GM18520 (cell line): ENCODE results near the gene CXCL8.
"Not testable (repeated sequence)": the region's sequence is repeated elsewhere in the genome, so short reads cannot be mapped to it uniquely, and the experiment has no call there.

Experiments
- ATAC-seq: cut with Tn5 transposase; IDR thresholded peaks from one replicate; pipeline ENCODE4 v1.9.1; 2021; ENCODE audit not compliant: unreplicated experiment

Gene CXCL8

DNA sequence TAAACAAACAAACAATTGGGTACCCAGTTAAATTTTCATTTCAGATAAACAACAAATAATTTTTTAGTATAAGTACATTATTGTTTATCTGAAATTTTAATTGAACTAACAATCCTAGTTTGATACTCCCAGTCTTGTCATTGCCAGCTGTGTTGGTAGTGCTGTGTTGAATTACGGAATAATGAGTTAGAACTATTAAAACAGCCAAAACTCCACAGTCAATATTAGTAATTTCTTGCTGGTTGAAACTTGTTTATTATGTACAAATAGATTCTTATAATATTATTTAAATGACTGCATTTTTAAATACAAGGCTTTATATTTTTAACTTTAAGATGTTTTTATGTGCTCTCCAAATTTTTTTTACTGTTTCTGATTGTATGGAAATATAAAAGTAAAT is 2.9 kb downstream of the CXCL8 start:
- no peak for ATAC-seq

DNA sequence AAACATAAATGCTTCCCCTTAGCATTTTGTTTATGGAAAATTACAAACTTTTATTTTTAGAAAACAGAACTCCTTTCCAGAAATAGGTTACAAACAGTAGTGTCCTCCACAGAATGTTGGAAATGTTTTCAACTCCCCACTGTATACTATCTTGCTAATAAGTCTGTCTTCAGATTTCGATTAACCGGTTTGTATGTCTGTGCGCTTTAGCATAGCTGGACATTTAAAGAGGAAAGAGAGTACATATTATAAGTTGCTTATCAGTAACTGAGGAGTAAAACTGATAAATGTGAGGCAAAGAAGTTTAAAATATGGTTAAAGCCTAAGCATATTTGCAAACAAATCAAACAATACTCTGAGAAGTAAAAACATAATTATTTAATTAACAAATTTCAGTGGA is 3.4 kb downstream of the CXCL8 start:
- no peak for ATAC-seq

DNA sequence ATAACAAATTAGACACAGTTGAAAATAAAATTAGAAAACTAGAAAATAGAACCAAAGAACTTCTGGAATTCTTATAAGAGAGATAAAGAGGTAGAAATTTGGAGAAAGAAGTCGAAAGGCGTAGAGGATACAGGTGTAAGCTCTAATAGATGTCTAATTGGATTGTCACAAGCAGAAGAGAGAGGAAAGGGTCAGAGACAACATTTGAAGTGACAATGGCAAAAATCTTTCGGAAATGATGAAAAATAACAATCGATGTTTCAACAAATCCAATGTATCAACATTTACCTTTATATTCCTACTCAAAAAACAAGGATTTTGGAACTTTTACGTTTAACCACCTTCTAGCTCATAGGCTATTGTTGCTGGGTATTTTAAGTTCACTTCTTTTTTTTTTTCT is 3.8 kb downstream of the CXCL8 start:
- no peak for ATAC-seq

DNA sequence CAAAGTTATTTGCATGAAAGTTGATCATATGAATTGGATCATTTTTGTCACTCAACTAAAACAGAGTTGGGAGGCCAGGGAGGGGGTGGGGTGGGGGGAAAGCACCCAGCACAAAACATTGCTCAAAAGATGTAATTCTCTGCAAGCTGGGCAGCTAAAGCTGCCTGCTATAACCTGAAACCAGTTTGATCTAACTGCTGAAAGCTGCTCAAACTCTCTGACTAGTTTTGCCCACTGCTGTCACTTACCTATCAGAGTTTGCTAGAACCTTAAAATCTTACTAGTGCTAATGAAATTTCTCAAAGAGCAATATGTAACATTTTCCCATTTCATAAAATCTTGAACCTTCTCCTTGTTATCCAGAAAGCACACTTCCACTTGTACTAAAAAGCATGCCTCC is 10.4 kb downstream of the CXCL8 start:
- no peak for ATAC-seq

DNA sequence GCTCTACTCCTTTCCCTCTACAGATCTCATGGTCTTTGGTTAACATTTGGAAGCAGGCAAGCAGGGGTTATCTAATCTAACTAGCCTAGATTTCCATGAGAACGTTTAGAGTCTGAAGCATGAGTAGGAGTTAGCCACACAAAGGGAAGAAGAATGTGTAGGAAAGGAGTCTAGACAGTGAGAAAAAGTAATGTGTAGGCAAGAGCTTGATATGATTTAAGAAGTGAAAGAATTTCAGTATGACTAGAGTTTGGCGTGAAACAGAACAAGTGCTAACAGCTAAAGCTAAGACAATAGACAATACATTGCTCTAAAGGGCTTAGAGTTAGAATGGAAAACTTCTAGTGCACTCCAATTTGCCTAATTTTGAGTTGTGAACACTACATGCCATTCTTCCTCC is 10.8 kb downstream of the CXCL8 start:
- peak; percentile 77 for ATAC-seq

DNA sequence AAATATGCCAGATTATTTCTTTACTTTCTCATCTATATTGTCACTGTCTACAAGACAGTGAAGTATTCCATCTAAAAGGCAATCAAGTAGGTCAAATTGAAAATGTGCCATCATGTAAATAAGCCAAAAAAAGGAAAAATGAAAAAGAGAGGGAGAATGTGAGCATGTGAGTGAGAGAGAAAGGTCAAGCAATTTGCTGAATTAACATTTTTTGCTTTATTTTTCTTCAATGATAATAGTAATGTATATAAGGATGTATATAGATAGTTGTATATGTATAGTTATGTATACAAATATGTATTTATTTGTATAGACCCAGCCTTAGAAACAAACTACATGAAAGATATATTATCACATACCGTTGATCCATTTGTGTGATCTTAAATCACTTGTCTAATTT is 11.5 kb downstream of the CXCL8 start:
- ATAC-seq, result no peak

DNA sequence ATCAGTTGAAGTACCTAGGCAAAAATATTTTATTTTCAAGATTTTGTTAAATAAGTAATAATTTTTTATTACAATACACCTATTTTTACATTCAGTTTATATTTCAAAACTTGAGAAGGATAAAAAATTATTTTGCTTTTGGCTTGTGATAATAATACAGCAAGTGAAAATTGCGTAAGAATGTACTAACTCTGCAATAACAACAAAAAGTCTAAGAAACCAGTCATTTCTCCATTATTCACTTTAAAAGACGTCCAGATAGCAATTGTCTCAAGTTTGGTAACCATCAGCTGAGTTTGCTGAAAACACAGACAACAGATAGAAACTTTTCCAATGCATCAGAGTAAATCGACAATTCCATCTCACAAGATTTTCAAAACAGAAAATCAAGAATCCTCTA is 12.1 kb downstream of the CXCL8 start:
- ATAC-seq, result no peak

DNA sequence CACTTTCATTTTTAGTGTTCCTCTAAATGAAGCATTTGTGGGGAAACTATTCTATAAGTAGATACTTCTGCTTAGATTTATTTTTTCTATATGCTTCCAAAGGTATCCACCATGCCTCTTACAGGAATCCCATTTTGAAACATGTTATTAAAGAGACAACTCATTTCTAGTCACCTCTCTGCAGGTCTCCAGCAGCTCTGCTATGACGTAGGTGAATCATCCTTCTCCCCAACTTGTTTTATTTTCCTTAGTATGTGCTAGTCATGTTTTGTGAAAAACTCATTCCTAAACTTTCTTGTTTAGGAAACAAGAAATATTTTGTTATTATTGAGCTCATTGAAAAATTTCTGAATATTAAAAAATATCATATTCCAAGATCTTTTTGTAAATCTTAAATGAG is 12.8 kb downstream of the CXCL8 start:
- ATAC-seq, result no peak

DNA sequence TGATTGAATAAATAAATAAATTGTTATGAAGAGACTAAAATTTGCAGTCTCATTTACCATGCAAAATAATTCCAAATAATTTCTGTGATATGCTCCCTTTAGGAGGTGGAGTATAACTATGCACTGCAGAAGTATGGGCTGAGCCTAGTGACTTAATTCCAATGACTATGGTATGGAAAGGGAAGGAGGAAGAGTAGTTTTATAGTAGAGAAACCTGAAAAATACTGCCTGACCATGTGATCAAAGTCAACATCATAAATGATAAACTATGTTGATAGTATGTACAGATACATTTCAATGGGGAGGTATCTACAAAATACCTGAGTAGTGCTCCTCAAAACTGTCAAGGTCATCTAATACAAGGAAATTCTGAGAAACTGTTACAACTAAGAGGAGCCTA is 14.6 kb downstream of the CXCL8 start:
- no peak for ATAC-seq

DNA sequence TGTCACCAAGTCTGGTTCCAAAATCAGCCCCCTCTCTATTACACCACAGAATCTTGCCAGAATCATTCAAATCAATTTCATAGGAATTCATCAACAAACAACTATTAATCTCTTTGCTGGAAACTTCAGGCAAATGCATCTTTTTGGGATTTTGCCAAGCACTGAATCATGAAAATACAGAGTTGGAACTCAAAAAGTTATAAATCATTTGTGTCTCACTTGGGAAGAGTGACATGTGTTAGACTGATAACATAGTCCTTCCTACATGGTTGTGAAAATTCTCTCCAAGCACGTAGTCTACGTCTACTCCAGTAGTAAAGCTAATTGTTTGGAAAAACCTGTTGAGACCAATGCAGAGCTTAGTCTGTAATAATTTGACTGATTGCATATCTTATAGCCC is 19.0 kb downstream of the CXCL8 start:
- no peak for ATAC-seq

DNA sequence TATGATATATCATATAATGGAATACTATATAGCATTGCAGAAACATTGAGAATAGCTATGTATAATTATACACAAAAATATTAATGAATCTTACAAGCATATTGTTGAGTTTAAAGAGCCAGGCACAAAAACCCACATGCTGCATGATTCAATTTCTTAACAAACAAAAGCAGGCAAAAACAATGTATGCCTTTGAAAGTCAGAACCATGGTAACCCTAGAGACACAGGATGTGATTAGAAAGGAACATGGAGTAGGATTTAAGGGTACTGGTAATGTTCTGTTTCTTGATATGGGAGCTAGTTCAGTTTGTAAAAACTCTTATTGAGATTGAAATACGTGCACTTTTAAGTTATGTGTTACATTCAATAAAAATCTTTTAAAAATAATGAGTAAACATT is 21.5 kb downstream of the CXCL8 start:
- no peak for ATAC-seq

DNA sequence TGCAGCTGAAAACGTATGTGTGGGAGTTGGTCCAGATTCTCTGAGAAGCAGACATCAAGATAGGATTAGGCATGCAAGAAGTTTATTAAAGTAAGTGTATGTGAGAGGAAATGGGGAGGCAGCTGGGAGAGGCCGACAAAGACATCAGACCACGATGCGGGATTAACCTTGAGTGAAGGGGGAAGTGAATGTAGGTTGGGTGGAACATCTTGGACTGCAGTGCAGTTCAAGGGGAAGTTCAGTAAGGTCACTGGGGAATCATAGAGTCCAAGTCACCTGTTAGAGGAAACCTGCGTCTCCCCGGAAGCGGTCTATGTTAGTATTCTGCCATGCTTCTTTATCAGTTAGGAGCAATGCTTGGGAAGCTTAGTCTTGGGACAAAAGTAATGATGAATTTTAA is 22.0 kb downstream of the CXCL8 start:
- ATAC-seq, result no peak

DNA sequence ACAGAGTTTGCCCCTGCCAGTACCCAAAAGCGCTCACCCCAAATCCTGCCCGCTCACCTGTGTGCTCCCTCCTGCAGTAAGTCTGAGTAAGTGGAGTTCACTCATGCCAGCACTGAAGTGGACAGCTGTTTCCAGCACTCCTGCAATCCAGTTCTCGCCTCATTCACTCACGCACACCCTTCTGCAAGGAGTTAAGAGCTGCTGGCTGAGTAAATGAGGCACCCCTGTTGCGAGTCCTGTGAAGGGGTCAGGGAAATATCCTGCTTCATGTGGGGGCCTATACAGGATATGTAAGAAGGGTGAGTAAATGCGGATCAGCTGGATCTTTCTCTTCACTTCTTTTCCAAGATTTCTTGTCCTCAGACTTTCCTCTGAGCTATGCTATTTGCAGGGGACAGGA is 23.5 kb downstream of the CXCL8 start:
- no peak for ATAC-seq

DNA sequence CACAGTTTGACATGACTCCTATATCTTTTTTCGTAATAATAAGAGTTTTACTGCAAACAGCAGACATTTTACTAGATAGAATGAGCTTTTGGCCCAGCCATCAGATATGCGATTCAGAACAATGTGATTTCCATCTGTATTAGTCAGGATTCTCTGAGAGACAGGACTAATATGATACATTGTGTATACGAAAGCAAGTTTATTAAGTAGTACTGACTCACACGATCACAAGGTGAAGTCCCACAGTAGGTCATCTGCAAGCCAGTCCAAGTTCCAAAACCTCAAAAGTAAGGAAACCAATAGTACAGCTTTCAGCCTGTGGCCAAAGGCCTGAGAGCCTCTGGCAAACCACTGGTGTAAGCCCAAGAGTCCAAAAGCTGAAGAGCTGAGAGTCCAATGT is 24.1 kb downstream of the CXCL8 start:
- ATAC-seq, result no peak

DNA sequence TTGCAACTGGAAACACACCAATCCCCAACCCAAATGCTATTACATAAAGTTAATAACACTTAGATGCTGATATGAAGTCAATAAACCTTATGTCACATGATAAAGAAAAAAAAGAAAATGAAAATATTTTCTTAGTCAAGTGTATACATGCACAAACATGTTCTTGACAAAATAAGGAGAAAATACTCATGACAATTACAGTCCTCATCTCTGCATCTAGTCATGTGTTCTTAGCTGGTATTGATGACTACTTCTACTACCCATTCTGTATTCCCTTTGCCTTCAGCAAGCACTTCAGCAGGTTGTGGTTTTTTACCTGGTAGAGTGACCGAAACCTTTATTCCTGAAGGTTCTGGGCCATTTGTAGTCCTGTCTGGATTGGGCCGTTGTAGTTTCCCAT is 24.9 kb downstream of the CXCL8 start:
- no peak for ATAC-seq

DNA sequence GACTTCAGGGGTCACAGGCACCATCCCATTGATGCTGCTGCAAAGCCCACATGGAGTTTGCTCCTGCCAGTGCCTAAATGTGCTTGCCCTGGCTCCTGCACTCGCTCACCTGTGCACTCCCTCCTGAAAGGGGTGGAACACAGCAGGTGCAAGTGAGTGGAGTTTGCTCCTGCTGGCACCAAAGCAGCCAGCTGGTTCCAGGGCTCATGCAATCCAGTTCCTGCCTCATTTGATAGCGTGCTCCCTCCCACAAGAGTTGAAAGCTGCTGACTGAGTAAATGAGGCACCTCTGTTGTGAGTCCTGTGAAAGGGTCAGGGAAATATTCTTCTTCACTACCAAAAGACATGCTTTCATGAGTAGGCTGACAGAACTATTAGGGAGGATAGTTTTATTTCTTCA is 30.5 kb downstream of the CXCL8 start:
- ATAC-seq, result no peak

DNA sequence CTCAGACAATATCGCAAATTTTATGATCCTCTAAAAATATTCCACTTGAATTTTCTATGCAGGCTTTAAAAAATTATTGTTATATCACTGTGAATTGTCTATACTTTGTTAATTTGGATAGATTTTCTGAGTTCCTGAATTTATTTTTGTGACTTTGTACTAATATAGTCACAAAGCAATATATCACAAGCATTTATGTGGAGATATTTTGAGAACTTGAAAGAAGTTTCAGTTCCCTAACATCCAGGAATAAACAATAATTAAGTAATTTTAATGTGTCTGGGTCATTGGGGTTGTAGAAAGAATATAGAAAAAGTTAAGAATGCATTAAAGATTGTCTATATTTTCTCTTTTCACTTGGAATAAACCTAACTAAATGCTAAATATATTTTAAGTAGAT is 32.0 kb downstream of the CXCL8 start:
- ATAC-seq, result no peak

DNA sequence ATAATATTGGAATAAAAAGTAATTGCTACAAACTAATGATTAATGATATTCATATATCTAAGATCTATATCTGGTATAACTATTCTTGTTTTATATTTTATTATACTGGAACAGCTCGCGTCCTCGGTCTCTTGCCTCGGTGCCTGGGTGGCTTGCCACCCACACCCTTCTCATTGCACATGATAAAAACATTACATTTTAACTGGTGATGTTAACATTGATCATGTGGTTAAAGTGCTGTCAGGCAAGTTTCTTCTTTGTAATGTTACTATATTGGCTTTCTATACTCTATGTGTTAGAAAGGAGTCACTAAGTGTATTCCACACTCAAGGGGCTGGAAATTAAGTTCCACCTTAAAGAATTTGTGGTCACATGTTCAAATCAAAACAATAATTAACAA is 34.0 kb downstream of the CXCL8 start:
- ATAC-seq, result not testable (repeated sequence)

DNA sequence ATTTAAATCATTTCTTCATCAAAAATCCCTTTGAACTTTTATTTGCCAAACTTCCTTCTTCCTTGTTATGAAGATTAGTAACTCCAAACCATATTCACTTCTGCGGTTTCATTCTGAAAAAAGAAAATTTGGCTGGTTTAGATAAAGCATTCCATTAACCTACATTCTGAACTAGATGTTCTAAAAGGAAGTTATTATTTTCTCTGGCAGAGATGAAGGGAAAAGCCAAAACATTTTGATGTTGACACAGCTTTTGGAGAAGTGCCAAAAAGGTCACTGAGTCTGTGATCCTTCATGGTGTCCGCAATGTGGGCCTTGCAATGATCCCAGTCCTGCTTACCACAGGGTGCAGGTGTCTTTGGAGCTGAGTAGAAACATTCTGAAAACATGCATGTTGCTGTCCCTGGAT is 36.0 kb downstream of the CXCL8 start:
- no peak for ATAC-seq

DNA sequence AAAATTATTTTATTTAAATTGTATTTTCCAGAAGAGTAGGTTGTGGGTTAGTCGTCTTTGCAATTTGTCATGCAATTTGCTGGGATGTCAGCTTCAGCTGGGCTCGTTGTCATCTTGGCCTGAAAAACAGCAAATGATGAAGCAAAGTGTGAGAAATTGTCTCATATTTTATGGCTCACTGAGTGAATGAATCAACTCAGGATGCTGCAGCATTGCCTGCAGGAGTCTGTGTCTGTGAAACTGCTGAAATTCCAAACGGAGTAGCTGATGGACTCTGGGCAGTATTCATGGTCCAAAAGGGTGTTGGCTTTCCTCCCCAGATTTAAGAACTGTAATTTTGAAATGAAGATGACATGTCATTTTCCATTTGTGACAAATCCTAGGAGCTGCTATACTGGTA is 37.2 kb downstream of the CXCL8 start:
- no peak for ATAC-seq

DNA sequence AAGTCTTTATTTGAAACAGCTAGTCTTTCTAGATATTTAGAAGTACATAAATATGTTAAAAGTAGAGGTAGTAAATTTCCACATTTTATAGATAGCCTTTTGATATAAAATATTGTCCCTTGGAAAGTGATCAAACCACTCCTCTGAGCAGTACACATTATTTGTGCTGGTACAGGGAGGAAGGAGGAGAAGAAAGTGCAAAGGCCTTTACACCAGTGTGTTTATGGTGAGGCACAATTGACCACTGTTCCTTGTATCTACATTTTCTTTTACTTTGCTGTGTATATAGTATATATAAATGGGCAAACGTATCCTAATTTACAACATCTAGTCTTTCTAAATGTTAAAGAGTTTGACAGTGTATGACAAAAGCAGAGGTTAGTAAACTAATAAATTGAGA is 39.9 kb downstream of the CXCL8 start:
- ATAC-seq, result no peak

DNA sequence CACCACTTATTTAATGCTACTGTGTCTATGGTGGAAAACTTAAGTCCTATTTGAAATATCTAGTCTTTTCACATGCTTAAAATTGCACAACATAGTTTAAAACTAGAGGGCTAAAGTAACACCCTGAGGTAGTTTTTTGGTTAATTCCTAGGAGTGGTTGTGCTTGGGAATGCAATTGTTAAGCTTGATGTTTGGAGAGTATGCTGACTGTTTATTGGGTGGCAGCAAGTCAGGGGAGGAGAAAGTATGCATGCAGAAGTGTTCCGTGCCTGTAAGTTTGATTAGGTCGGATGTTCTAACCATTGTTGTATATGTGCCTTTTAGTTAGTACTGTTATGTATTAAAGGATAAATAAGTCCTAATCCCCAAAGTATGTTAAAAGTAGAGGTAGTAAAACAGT is 40.5 kb downstream of the CXCL8 start:
- no peak for ATAC-seq

DNA sequence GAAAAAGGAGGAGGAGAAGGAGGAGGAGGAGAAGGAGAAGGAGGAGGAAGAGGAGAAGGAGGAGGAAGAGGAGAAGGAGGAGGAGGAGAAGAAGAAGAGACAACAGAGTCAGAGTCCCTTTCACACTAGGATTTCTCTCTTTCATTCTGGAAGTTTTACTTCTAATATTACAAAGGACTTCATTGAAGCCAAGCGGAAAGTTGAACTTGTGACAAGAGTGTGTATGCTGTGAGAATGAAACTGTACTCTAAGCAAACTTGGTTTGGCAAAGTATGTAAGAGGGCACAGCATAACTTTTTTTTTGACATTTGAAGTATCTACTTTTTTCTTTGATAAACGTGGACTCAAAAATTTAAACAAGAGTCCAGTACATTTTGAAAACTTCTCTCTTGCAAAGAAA is 48.0 kb downstream of the CXCL8 start:
- no peak for ATAC-seq
